PC-9 (cell line): ENCODE data around the gene SLC4A11. TPM values are rescaled to one million over a fixed set of nuclear protein-coding genes. Genes with fewer than 3 reads are reported as not detected.

ENCODE experiments used
- BruUV-seq: library from RNA; stranded (reverse); fragments of 400-500 nt; replicated peaks from 2 replicates; lab custom pipeline; 2021; lab: Mats Ljungman, UMichigan
- CTCF ChIA-PET: fragments of 300-600 bp; sonication (Branson Sonifier 250); formaldehyde crosslinking; loops from one replicate; lab custom pipeline; 2022; ENCODE audit warnings: antibody characterized with exemption; lab: Charles Lee
- POLR2A ChIA-PET: fragments of 300-600 bp; sonication (Branson Sonifier 250); formaldehyde crosslinking; loops from one replicate; lab custom pipeline; 2022; ENCODE audit warnings: antibody characterized with exemption; ENCODE audit not compliant: unreplicated experiment; lab: Charles Lee
- DNase-seq, 2 experiments: peaks; one replicate each; pipeline versions ENCODE4 v3.0.0 to v3.0.0-alpha.2; 2015 to 2022; ENCODE audit warnings: mixed read lengths in 1 of 2
- H2AFZ ChIP-seq: fragments of 200-600 bp; sonication (generic); 2 replicates; pipeline ENCODE4 v1.8.1; 2017; ENCODE audit warnings: antibody characterized with exemption
- H3F3A ChIP-seq: fragments of 200-600 bp; sonication (generic); 2 replicates; pipeline ENCODE4 v1.8.1; 2017; ENCODE audit warnings: antibody characterized with exemption, mild to moderate bottlenecking, low read depth; ENCODE audit not compliant: insufficient read depth
- H3K27ac ChIP-seq: fragments of 200-600 bp; sonication (generic); 2 replicates; pipeline ENCODE4 v1.6.1; 2016; ENCODE audit warnings: mixed run types
- H3K27me3 ChIP-seq: fragments of 200-600 bp; sonication (generic); 2 replicates; pipeline ENCODE4 v1.6.1; 2016; ENCODE audit warnings: low read depth, mixed run types; ENCODE audit not compliant: insufficient read depth
- H3K36me3 ChIP-seq: fragments of 200-600 bp; sonication (generic); 2 replicates; pipeline ENCODE4 v1.6.1; 2016; ENCODE audit warnings: low read depth, mixed run types
- H3K4me1 ChIP-seq: fragments of 200-600 bp; sonication (generic); replicated peaks from 2 replicates; pipeline ENCODE4 v1.6.1; 2016; ENCODE audit warnings: mixed run types; ENCODE audit not compliant: insufficient read depth
- H3K4me2 ChIP-seq: fragments of 200-600 bp; sonication (generic); 2 replicates; pipeline ENCODE4 v1.6.1; 2017; ENCODE audit warnings: mixed run types
- H3K4me3 ChIP-seq: fragments of 200-600 bp; sonication (generic); 2 replicates; pipeline ENCODE4 v1.6.1; 2016; ENCODE audit warnings: mixed run types
- H3K79me2 ChIP-seq: fragments of 200-600 bp; sonication (generic); 2 replicates; pipeline ENCODE4 v1.6.1; 2017; ENCODE audit warnings: low read depth, mixed run types
- H3K9me2 ChIP-seq: fragments of 200-600 bp; sonication (generic); 2 replicates; pipeline ENCODE4 v1.8.1; 2017; ENCODE audit warnings: mild to moderate bottlenecking; ENCODE audit not compliant: insufficient read depth
- H3K9me3 ChIP-seq: fragments of 200-600 bp; sonication (generic); 2 replicates; pipeline ENCODE4 v1.8.1; 2016; ENCODE audit warnings: low read depth; ENCODE audit not compliant: insufficient read depth
- H4K20me1 ChIP-seq: fragments of 200-600 bp; sonication (generic); 2 replicates; pipeline ENCODE4 v1.8.1; 2017; ENCODE audit not compliant: insufficient read depth
- CTCF ChIP-seq: fragments of 200-600 bp; sonication (generic); conservative IDR thresholded peaks from 2 replicates; pipeline ENCODE4 v1.6.1; 2017; ENCODE audit warnings: mixed run types, antibody characterized with exemption, mild to moderate bottlenecking, moderate library complexity
- EZH2 ChIP-seq: fragments of 200-600 bp; sonication (generic); IDR thresholded peaks from 2 replicates; pipeline ENCODE4 v1.8.0; 2017; ENCODE audit warnings: antibody characterized with exemption, low read depth
- intact Hi-C: fragments of 100-400 bp; cut with micrococcal nuclease; formaldehyde crosslinking; loops from one replicate; pipeline ENCODE4 v1.10.0; 2022; ENCODE audit not compliant: unreplicated experiment
- total RNA-seq: library from RNA; stranded (reverse); gene quantifications from 2 replicates; pipeline ENCODE4 v1.2.3, GENCODE V29; 2021

SLC4A11 gene
- total RNA-seq, 1 experiment from 2014 or later = 46.1 TPM

DNA sequence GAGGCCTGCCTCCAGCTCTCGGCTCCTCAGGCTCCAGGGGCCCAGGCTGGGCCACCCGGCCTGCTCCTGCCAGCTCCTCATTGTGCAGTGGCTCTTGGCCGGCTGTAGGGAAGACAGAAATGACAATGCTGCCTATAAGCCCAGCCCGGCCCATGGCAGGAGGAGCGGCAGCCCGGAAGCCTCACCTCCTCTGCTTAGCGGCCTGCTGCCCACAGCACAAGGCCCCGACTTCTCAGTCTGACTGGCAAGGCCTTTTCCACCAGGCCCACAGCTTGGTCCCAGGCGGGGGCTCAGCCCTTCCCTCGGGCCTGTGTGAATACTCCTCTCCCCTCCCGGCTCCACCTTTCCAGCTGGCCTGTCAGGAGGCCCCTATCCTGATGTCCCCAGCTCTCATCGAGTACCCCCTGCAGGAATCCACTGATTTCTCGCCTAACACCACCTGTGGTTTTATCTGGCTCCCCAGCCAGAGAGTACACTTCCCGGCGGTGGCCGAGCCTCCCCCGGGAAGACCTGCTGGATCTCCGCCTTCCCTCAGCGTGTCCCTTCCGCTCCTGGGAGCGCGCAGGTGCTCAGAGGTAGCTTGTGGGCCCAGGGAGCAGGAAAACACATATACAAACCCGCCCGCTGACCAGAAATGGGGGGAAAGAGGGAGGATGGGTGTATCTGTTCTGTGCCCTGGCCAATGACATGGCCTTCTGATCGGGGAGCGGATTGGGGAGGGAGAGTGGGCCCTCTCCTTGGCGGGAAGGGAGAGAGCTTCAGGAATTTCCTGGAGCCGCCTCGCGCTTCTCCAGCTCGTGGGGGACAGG, 35.5 kb downstream of the SLC4A11 start:
- DNase-seq = peak in 1 of 2 experiments; percentile 32
- peaks cover 4% of the 10 kb centered on the region; the same call in 1 of the 2 replicates for H3F3A ChIP-seq
- H3K27me3 ChIP-seq = no peaks in the 10 kb centered on the region
- BruUV-seq = TSS peak; percentile 64
- no peaks in the 10 kb centered on the region for H3K36me3 ChIP-seq
- H3K4me1 ChIP-seq = peaks cover 14% of the 10 kb centered on the region
- peak overlapping the region; percentile 79 for H3K4me2 ChIP-seq
- CTCF ChIA-PET = interaction anchor here (0.5 to 0.7 kb wide), 2 partner anchors 33 to 88 kb away, joined by 3 to 6 read pairs; no protein-coding TSS in a partner anchor
- POLR2A ChIA-PET = no interaction called here
- no peaks in the 10 kb centered on the region for H3K9me3 ChIP-seq
- peak overlapping the region; percentile 85 for H2AFZ ChIP-seq
- intact Hi-C loops = loop anchor here (10.0 kb wide), 1 partner anchor 149 kb away; no protein-coding TSS in a partner anchor
- no peaks in the 10 kb centered on the region for H4K20me1 ChIP-seq
- peak overlapping the region; percentile 89 for H3K4me3 ChIP-seq
- no peaks in the 10 kb centered on the region for H3K9me2 ChIP-seq
- peaks cover 28% of the 10 kb centered on the region for H3K79me2 ChIP-seq
- TF ChIP-seq EZH2 (no peak), CTCF (no peak)
- peak overlapping the region; percentile 54 for H3K27ac ChIP-seq

- POLR2A ChIA-PET = no interaction called here
- intact Hi-C loops = loop anchor here (10.0 kb wide), 1 partner anchor 148 kb away; no protein-coding TSS in a partner anchor
- no peak overlapping the region for H3K27ac ChIP-seq
- H3K4me1 ChIP-seq = peaks cover 10% of the 10 kb centered on the region
- peak overlapping the region; percentile 89 for H3K4me3 ChIP-seq
- peak overlapping the region; percentile 79 for H3K4me2 ChIP-seq
- H2AFZ ChIP-seq = peak overlapping the region; percentile 85; the same call in 1 of the 2 replicates
- BruUV-seq = no TSS peak
- CTCF ChIA-PET = no interaction called here
- no peaks in the 10 kb centered on the region for H3K27me3 ChIP-seq
- H4K20me1 ChIP-seq = no peaks in the 10 kb centered on the region
- peaks cover under 1% of the 10 kb centered on the region; the same call in 1 of the 2 replicates for H3F3A ChIP-seq
- peaks cover 24% of the 10 kb centered on the region for H3K79me2 ChIP-seq
- H3K9me2 ChIP-seq = no peaks in the 10 kb centered on the region
- TF ChIP-seq CTCF (no peak), EZH2 (no peak)
- no peaks in the 10 kb centered on the region for H3K36me3 ChIP-seq
- no peaks in the 10 kb centered on the region for H3K9me3 ChIP-seq
- no peak for DNase-seq
Measured at GRCh38 chr20:3202965-3203314, 36.0 kb downstream of the SLC4A11 start.

- Histone ChIP-seq H3K9me2 (no peaks in the 10 kb centered on the region), H2AFZ (no peak overlapping the region), H3K4me2 (no peak overlapping the region), H3K27ac (no peak overlapping the region), H3K4me3 (no peak overlapping the region), H3K27me3 (no peaks in the 10 kb centered on the region), H3F3A (no peaks in the 10 kb centered on the region), H4K20me1 (no peaks in the 10 kb centered on the region), H3K4me1 (peaks cover 10% of the 10 kb centered on the region), H3K79me2 (peaks cover 24% of the 10 kb centered on the region), H3K9me3 (no peaks in the 10 kb centered on the region), H3K36me3 (no peaks in the 10 kb centered on the region)
- intact Hi-C loops = loop anchor here (10.0 kb wide), 1 partner anchor 145 kb away; no protein-coding TSS in a partner anchor
- no peak for DNase-seq
- ChIA-PET POLR2A (no interaction called here), CTCF (no interaction called here)
- BruUV-seq = no TSS peak
- TF ChIP-seq CTCF (no peak), EZH2 (no peak)
Measured at GRCh38 chr20:3199976-3200755, 38.8 kb downstream of the SLC4A11 start.
